Neural progenitor cell (in vitro differentiated cells): ENCODE results near the gene NCOA1. TPM values are rescaled to one million over a fixed set of nuclear protein-coding genes. Genes with fewer than 3 reads are reported as not detected.

Experiments used
- DNase-seq: peaks from one replicate; pipeline ENCODE4 v3.0.0-alpha.2; 2016; ENCODE audit warnings: low spot score
- H2AFZ ChIP-seq: fragments of 200-600 bp; sonication (generic); replicated peaks from 2 replicates; pipeline ENCODE4 v1.6.1; 2016; ENCODE audit warnings: antibody characterized with exemption
- H3F3A ChIP-seq: fragments of 200-600 bp; sonication (generic); 2 replicates; pipeline ENCODE4 v1.6.1; 2016; ENCODE audit warnings: antibody characterized with exemption, low read depth
- H3K27ac ChIP-seq: fragments of 200-600 bp; sonication (generic); 2 replicates; pipeline ENCODE4 v1.5.1; 2016; ENCODE audit warnings: mild to moderate bottlenecking
- H3K27me3 ChIP-seq: fragments of 200-600 bp; sonication (generic); 2 replicates; pipeline ENCODE4 v1.6.1; 2016; ENCODE audit warnings: mild to moderate bottlenecking, moderate library complexity
- H3K36me3 ChIP-seq: fragments of 200-600 bp; sonication (generic); 2 replicates; pipeline ENCODE4 v1.5.1; 2016
- H3K4me1 ChIP-seq: fragments of 200-600 bp; sonication (generic); 2 replicates; pipeline ENCODE4 v1.6.1; 2016; ENCODE audit warnings: mixed run types
- H3K4me2 ChIP-seq: fragments of 200-600 bp; sonication (generic); 2 replicates; pipeline ENCODE4 v1.6.1; 2016
- H3K4me3 ChIP-seq: fragments of 200-600 bp; sonication (generic); 2 replicates; pipeline ENCODE4 v1.5.1; 2016
- H3K79me2 ChIP-seq: fragments of 200-600 bp; sonication (generic); 2 replicates; pipeline ENCODE4 v1.6.1; 2016; ENCODE audit warnings: low read depth
- H3K9ac ChIP-seq: fragments of 200-600 bp; sonication (generic); 2 replicates; pipeline ENCODE4 v1.6.1; 2016
- H3K9me3 ChIP-seq: fragments of 200-600 bp; sonication (generic); 2 replicates; pipeline ENCODE4 v1.5.1; 2016; ENCODE audit warnings: low read depth
- H4K20me1 ChIP-seq: fragments of 200-600 bp; sonication (generic); 2 replicates; pipeline ENCODE4 v1.6.1; 2016; ENCODE audit warnings: low read depth
- H3K27ac Mint-ChIP-seq: 3 replicates; pipeline ENCODE4 v1.8.0; 2021; ENCODE audit warnings: mixed read lengths
- H3K27me3 Mint-ChIP-seq: 2 replicates; pipeline ENCODE4 v1.8.0; 2022; ENCODE audit warnings: low read depth, mild to moderate bottlenecking, inconsistent platforms, moderate library complexity, mixed read lengths; ENCODE audit not compliant: insufficient read depth
- H3K36me3 Mint-ChIP-seq: 3 replicates; pipeline ENCODE4 v1.8.0; 2021; ENCODE audit warnings: mixed read lengths
- H3K4me1 Mint-ChIP-seq: 3 replicates; pipeline ENCODE4 v1.8.0; 2021; ENCODE audit warnings: mixed read lengths
- H3K4me3 Mint-ChIP-seq: 3 replicates; pipeline ENCODE4 v1.8.0; 2021; ENCODE audit warnings: mild to moderate bottlenecking, moderate library complexity, mixed read lengths
- H3K9me3 Mint-ChIP-seq: 3 replicates; pipeline ENCODE4 v1.8.0; 2020; ENCODE audit warnings: mixed read lengths
- EZH2 ChIP-seq: fragments of 200-600 bp; sonication (generic); IDR thresholded peaks from 2 replicates; pipeline ENCODE4 v1.6.1; 2017; ENCODE audit warnings: antibody characterized with exemption, mild to moderate bottlenecking, moderate library complexity
- EZH2phosphoT487 ChIP-seq: fragments of 200-600 bp; sonication (generic); IDR thresholded peaks from 2 replicates; pipeline ENCODE4 v1.6.1; 2017; ENCODE audit warnings: antibody characterized with exemption
- total RNA-seq: library from RNA; depleted of rRNA; stranded (reverse); fragments of >200 nt; gene quantifications from 2 replicates; pipeline ENCODE4 v1.2.3, GENCODE V29; 2015; ENCODE audit warnings: low replicate concordance
- TF ChIP-seq, protein P1 (sequence below): fragments of 200-600 bp; sonication (generic); IDR thresholded peaks from 2 replicates; pipeline ENCODE4 v1.5.1; 2017; ENCODE audit warnings: antibody characterized with exemption, mild to moderate bottlenecking

The NCOA1 gene
- total RNA-seq, 1 donor from 2014 or later, result 29.3 TPM

DNA sequence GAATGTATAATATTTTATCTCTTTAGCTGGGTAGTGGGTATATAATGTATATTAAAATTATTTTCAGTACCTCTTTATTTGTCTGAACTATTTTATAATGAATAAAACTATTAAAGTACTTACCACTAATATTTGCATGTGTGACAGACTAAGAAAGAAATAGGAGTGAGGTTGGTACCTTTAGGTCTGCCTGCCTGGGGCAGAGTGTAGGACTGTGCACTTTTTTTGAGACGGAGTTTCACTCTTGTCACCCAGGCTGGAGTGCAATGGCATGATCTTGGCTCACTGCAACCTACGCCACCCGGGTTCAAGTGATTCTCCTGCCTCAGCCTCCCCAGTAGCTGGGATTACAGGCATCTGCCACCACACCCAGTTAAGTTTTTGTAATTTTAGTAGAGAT, 18.8 kb downstream of the NCOA1 start:
- Histone ChIP-seq H3K9ac (no peak overlapping the region), H2AFZ (no peak overlapping the region), H3K9me3 (no peaks in the 10 kb centered on the region), H3F3A (no peaks in the 10 kb centered on the region), H3K79me2 (peaks cover 34% of the 10 kb centered on the region), H3K27me3 (no peaks in the 10 kb centered on the region), H3K36me3 (no peaks in the 10 kb centered on the region), H3K4me2 (no peak overlapping the region), H4K20me1 (no peaks in the 10 kb centered on the region), H3K4me1 (no peaks in the 10 kb centered on the region), H3K4me3 (no peak overlapping the region), H3K27ac (no peak overlapping the region)
- DNase-seq, result no peak
- Mint-ChIP-seq H3K27me3 (no peaks in the 10 kb centered on the region), H3K4me1 (peaks cover 4% of the 10 kb centered on the region), H3K36me3 (peaks cover 3% of the 10 kb centered on the region), H3K9me3 (no peaks in the 10 kb centered on the region), H3K27ac (no peak overlapping the region), H3K4me3 (no peak overlapping the region)
- TF ChIP-seq EZH2phosphoT487 (no peak), EZH2 (no peak)
- TF ChIP-seq, protein P1, sequence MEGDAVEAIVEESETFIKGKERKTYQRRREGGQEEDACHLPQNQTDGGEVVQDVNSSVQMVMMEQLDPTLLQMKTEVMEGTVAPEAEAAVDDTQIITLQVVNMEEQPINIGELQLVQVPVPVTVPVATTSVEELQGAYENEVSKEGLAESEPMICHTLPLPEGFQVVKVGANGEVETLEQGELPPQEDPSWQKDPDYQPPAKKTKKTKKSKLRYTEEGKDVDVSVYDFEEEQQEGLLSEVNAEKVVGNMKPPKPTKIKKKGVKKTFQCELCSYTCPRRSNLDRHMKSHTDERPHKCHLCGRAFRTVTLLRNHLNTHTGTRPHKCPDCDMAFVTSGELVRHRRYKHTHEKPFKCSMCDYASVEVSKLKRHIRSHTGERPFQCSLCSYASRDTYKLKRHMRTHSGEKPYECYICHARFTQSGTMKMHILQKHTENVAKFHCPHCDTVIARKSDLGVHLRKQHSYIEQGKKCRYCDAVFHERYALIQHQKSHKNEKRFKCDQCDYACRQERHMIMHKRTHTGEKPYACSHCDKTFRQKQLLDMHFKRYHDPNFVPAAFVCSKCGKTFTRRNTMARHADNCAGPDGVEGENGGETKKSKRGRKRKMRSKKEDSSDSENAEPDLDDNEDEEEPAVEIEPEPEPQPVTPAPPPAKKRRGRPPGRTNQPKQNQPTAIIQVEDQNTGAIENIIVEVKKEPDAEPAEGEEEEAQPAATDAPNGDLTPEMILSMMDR, result no peak

DNA sequence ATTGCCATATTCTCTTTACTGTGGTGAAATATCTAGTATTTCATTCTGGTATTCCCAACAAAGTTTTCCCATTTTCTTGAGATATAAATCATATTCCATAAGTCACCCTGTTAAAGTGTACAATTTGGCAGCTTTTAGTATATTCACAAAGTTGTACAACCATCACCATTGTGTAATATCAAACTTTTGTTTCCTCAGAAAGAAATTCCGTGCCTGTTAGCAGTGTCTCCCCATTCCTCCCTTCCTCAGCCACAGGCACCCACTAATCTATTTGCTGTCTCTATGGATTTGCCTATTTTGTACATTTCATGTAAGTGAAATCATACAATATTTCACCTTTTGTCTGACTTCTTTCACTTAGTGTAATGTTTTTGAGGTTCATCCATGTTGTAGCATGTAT, 19.7 kb downstream of the NCOA1 start:
- Histone ChIP-seq H3K4me1 (peaks cover 4% of the 10 kb centered on the region), H3K9ac (no peak overlapping the region), H3K4me3 (no peak overlapping the region), H2AFZ (no peak overlapping the region), H4K20me1 (no peaks in the 10 kb centered on the region), H3K36me3 (no peaks in the 10 kb centered on the region), H3K79me2 (peaks cover 41% of the 10 kb centered on the region), H3K27me3 (no peaks in the 10 kb centered on the region), H3K9me3 (no peaks in the 10 kb centered on the region), H3F3A (peaks cover 5% of the 10 kb centered on the region), H3K4me2 (no peak overlapping the region), H3K27ac (no peak overlapping the region)
- Mint-ChIP-seq H3K27ac (no peak overlapping the region), H3K4me3 (no peak overlapping the region), H3K4me1 (peaks cover 7% of the 10 kb centered on the region), H3K27me3 (no peaks in the 10 kb centered on the region), H3K36me3 (no peaks in the 10 kb centered on the region), H3K9me3 (no peaks in the 10 kb centered on the region)
- TF ChIP-seq EZH2, result no peak
- TF ChIP-seq EZH2phosphoT487, result no peak
- TF ChIP-seq, protein P1, result no peak
- DNase-seq, result no peak

DNA sequence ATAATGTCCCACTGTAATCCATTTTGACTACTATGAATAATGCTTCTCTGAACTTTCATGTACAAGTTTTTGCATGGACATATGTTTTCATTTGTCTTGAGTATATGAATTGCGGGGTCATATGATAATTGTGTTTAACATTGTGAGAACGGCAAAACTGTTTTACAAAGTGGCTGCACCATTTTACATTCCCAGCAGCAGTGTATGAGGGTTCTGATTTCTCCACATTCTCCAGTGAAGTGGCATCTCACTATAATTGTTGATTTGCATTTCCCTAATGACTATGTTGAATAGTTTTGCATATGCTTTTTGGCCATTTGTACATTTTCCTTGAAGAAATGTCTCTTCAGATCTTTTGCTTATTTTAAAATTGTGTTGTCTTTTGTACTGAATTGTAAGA, 20.1 kb downstream of the NCOA1 start:
- Histone ChIP-seq H3K27me3 (no peaks in the 10 kb centered on the region), H3K27ac (no peak overlapping the region), H4K20me1 (no peaks in the 10 kb centered on the region), H3K4me2 (no peak overlapping the region), H3K9ac (no peak overlapping the region), H3F3A (peaks cover 6% of the 10 kb centered on the region), H3K4me1 (peaks cover 6% of the 10 kb centered on the region), H3K79me2 (peaks cover 41% of the 10 kb centered on the region), H3K4me3 (no peak overlapping the region), H3K36me3 (no peaks in the 10 kb centered on the region), H3K9me3 (no peaks in the 10 kb centered on the region), H2AFZ (no peak overlapping the region)
- H3K9me3 Mint-ChIP-seq, result no peaks in the 10 kb centered on the region
- H3K4me1 Mint-ChIP-seq, result peaks cover 7% of the 10 kb centered on the region
- H3K36me3 Mint-ChIP-seq, result no peaks in the 10 kb centered on the region
- TF ChIP-seq, protein P1, result no peak
- TF ChIP-seq EZH2phosphoT487 (no peak), EZH2 (no peak)
- no peak overlapping the region for H3K4me3 Mint-ChIP-seq
- H3K27me3 Mint-ChIP-seq, result no peaks in the 10 kb centered on the region
- H3K27ac Mint-ChIP-seq, result no peak overlapping the region
- no peak for DNase-seq
